LNCAP (cell line): ENCODE data around the gene WDR27.

Experiments
- TF ChIP-seq, protein P1 (sequence below): fragments of 450-650 bp; IDR thresholded peaks from 2 replicates; pipeline ENCODE4 v1.5.1; 2017; ENCODE audit warnings: mild to moderate bottlenecking

The WDR27 gene

DNA sequence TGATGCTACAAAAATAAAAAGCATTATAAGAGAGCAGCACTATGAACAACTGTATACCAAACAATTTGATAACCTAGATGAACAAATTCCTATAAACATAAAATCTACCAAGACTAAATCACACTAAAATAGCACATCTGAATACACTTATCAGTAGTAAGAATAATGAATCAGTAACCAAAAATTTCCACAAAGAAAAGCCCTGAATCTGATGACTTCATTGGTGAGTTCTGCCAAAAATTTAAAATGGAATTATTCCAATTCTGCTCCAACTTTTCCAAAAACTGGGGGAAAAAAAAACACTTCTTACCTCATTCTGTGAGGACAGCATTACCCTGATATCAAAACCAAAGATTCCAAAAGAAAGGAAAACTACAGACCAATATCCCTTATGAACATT is 206.2 kb downstream of the WDR27 start:
- TF ChIP-seq, protein P1, sequence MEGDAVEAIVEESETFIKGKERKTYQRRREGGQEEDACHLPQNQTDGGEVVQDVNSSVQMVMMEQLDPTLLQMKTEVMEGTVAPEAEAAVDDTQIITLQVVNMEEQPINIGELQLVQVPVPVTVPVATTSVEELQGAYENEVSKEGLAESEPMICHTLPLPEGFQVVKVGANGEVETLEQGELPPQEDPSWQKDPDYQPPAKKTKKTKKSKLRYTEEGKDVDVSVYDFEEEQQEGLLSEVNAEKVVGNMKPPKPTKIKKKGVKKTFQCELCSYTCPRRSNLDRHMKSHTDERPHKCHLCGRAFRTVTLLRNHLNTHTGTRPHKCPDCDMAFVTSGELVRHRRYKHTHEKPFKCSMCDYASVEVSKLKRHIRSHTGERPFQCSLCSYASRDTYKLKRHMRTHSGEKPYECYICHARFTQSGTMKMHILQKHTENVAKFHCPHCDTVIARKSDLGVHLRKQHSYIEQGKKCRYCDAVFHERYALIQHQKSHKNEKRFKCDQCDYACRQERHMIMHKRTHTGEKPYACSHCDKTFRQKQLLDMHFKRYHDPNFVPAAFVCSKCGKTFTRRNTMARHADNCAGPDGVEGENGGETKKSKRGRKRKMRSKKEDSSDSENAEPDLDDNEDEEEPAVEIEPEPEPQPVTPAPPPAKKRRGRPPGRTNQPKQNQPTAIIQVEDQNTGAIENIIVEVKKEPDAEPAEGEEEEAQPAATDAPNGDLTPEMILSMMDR, result no peak

DNA sequence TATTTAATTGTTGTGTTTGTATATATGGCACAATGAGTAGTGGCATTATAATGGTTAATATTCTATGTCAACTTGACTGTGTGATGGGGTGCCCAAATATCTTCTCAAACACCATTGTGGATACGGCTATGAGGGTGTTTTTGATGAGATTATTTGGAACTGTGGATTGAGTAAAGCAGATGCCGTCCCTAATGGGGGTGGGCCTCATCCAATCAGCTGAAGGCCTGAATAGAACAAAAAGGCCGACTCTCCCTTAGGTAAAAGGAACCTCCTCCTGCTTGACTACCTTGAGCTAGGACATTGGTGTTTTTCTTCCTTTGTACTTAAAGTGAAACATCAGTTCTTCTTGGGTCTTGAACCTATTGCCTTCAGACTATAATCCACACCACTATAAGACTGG is 207.8 kb downstream of the WDR27 start:
- TF ChIP-seq, protein P1, result no peak

DNA sequence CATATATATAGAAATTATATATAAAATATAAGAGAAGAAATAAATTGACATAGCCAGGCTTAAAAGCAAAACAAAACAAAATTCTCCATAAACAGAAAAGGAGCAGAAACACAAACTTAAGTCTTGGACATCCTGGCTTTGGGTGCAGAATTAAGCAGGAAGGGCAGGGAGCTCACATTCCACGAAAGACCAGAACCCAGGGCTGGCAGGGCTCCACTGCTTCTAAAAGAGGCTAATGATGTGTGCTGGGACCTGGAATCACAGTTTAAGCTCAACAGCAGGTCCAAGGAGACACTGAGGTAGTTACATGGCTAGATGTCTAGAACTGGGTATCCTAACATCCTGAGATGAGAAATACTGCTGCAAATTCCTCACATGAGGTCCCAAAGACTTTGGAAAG is 210.3 kb downstream of the WDR27 start:
- TF ChIP-seq, protein P1, result no peak

DNA sequence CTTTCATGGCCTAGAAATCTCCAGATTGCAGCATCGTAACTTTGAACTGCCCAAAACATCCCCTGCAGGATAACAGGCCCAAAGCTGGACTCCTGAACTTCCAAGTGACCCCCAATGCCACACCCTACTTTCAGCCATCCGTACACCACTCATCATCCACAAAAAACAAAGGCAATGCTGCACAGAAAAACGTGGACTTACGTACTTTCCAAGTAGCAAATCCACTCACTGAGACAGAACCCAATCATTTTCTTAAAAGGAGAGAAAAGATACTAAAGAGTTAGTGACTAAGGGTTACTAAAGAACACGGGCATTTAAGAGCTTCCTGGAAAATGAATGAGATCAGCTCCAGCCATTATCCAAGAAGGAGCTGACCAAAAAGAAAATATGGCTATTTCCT is 211.0 kb downstream of the WDR27 start:
- TF ChIP-seq, protein P1, result no peak

DNA sequence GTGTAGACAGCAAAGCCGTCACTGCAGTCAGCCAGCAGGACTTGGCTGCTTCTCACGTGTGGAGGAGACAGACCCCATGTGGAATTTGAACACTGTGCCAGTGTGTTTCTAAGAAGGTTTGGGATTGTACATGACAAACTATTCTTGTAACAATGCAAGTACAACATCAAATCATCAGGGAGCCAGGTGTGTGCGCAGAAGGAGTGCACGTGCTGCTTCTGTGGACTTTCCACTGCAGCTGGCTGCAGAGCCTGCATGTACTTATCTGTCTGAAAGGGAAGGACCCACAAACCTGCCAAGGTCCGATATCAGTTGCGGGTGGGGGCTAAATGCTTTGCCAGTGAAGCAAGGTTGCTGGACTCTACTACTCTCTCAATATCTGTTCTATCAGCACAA is 211.6 kb downstream of the WDR27 start:
- TF ChIP-seq, protein P1, result no peak

DNA sequence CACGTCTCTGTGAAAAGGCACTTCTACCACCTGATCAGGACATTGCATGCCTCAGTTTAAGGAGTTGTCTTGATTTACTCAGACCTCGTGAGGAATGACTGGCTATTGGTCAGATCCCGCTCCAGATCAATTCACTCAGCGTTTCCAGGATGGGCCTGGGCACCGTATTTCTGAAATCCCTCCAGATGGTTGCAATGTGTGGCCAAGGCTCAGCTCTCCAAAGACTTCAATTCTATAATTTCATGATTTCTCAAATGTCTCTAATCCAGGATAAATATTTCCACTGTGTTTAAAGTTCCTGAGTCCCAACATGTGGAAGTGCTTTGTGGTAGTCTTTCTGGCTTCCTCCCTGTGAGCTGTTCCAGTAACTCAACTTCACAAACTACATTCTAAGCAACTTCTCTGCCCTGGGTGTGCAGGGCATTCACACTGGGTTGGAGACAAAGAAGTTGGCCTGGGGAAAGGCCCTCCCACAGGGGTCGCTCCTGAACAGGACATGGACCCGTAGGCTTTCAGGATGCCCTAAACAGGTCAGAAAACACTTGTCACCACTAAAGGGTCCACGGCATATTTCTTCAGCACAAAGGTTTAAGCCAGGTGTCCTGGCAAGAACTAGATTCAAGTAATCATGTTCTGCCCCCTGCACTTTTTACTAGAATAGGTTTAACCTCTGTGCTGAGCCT is 212.1 kb downstream of the WDR27 start:
- TF ChIP-seq, protein P1, result no peak

DNA sequence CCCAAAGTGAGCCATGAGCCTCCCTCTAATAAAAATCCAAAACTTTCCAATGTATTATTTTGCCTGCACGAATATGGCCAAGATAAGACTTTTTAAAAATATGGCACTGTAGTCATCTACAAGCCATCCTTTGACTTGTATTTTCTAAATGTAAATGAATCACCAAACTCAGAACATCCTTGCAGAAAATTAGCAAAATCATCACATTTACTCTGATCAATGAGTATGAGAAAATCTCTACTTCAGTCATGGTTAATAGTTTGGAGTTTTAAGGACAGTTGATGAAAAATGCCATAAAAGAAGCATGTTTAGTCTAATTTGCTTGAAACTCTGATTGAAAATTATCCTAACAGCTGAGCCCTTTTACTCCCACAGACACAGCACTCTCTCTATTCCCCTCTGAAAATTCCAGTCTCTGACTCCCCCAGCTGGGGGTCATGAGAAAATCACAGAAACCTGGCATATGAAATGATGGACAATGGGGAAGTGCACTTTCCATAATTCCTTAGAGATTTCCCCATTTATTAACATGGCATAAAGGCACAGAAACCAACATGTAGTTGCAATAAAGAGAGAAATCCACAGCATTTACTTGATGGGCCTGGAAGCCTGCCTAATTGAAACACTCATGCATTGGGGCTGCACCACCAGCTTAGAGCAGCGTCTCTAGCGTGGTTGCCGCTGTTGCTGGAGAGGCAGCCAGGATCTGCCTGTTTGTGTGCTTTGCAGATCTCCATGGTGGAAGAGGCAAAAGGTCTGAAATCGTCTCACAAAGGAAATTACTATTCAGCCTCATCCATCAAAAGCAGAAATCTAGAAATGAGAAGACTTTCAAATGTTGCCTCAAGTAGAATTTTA is 214.0 kb downstream of the WDR27 start:
- TF ChIP-seq, protein P1, result no peak
